GM18873 (cell line): ENCODE data around the gene GADD45B.
"Not testable (repeated sequence)": the region's sequence is repeated elsewhere in the genome, so short reads cannot be mapped to it uniquely, and the experiment has no call there.

Experiments used
- ATAC-seq: cut with Tn5 transposase; IDR thresholded peaks from one replicate; pipeline ENCODE4 v1.9.1; 2021; ENCODE audit warnings: mild to moderate bottlenecking, moderate library complexity, moderate number of reproducible peaks; ENCODE audit not compliant: unreplicated experiment, low FRiP score

Gene GADD45B

DNA sequence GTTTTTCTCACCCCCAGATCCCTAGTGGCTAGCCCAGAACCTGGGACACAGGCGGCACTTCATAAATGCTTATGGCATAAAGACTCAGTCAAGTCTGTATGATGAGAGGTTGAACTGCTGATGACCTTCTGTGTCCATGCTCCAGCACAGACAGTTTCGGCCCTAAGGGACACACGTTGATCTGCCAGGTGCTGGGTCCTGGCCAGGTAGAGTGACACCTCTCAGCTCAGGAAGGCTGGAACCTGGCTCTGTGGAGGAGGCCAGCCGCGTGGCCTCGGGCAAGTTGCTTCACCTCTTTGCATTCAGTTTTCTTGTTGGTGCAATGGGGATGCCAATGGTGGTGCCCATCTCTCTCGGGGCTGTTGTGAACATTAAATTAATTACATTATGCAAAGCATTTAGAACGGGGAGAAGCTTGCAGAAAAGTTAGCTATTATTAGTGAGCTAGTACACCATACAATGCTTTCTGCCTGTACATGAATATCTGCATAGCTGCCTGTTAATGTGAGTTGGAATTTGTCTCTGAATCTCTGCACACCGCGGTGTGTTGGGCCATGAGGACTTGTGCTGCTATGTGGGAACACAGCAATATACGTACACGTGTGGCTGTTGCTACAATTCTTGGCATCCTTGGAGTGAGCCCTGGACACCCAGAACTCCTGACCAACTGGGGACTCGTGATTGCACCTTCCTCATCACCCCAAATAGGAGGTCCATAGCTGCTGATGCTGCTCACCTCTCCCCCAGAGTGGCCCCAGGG, 8.4 kb downstream of the GADD45B start:
- ATAC-seq: no peak

DNA sequence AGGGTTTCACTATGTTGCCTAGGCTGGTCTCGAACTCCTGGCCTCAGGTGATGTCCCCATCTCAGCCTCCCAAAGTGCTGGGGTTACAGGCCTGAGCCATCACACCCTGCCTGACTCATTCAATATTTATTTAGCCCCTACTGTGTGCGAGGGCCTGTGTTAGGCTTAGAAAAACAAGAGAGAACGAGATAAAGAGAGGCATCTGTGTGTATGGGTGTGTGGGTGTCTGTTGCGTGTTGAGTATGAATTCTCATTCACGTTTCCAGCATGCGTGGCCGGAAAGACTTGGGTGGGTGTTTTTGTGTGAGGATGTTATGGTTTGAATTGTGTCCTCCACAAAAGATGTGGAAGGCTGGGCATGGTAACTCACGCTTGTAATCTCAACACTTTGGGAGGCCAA, 9.5 kb downstream of the GADD45B start:
- no peak for ATAC-seq

DNA sequence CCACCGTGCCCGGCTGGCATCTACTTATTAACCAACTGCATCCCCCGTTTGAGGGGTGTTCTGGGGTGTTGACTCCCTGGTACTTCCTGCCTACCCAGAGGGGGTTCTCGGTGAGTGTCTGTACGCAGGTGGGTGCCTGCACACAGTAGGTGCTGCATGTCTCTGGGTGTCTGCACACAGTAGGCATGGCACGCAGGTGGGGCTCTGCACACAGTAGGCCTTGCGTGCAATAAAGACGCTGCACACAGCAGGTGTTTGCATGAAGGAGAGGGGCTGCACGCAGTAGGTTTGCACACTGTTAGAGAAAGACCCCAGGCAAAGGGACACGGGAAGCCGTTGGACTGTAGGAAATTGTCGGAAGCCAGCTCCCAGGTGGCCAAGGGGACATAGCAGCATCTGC, 11.2 kb downstream of the GADD45B start:
- ATAC-seq: no peak

DNA sequence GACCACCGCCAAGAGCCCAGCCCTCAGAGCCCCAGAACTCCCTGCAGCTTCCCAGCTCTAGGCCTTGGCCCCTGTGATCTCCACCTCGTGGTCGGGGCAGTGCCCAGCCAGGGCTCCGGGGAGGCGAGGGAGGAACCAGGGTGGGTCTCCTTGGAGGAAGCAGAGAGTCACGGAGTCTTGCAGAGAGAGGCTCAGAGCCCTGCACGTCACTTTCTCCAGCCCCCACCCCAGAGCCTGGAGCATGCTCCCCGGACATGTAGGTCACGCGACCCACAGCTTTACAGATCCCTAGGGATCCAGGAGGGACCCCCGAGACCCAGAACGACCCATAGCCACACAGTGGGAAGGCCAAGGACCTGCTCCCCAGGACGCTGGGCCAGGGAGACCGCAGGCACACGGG, 11.9 kb downstream of the GADD45B start:
- ATAC-seq: no peak

DNA sequence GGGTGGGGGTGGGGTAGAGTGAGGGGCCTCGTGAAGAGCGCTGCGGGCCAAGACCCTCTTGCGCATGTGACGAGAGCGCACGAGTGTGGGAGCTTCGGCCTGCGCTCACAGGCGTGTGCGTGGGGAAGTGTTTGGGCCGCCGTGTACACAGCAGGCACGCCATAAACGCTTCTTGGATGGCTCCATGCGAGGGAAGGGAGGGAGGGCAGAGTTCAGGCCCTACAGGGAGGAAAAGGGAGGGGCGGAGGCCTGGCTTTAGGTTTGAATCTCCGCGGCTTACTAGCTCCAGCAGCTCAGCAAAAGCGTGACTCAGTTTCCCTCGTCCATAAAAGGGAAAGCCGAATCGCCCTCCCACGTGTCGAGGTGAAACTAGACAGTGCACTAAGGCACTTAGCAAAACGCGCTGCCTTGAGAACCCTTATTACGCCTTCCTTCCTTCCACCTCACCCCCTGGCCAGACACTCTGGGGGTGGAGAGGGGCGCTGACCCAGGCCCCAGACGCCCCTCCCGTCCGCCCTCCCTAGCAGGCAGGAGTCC, 12.5 kb downstream of the GADD45B start:
- ATAC-seq: no peak

DNA sequence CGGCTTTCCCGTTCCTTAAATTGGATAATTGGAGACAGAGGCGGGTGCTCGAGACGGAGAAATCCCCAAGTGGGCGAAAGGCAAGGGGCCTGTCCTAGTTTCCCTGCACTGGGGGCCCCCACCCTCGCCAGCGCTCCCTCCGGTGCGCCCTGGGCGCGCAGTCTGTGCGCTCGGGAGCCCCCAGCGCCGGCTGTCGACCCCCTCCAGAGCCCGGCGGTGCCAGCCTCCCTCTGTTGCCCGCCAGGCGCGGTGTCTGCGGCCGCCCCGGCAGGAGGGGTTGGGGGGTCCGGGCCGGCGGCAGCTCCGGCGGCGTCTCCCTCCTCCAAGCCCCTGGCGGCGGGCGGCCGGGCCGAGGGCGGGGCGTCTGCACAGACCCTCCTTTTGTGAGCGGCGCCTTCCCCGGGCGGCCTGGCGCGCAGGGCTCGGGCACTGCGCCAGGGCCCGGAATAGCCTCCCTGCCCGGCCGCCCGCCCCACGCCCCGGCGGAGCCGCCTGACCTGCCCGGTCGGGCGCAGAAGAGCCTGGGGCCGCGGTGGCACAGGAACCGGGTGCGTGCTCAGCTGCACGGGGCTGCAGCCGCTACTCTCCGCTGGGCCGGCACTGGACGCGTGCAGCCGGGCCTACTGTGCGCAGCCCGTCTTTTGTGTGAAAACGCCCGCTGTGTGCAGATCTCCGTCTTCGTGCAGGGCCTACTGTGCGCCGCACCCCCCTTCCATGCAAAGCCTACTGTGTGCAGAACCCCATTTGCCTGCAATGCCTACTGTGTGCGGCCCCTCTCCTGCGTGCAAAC, 13.2 kb downstream of the GADD45B start:
- ATAC-seq: no peak

DNA sequence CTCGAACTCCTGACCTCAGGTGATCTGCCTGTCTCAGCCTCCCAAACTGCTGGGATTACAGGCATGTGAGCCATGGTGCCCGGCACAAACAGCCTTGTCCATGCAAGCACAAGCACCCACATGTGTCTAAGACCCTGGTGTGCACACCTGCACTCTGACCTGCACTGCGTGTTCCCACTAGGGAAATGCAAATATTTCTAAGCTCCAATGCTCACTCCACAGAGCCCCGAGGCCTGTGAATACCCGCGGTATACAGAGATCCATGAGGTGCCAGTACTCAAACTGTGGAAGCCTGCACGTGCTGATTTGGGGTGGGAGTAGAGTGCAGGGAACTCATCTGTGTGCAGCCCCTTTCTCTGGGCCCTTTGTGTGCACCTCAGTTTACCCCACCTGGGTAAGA, 14.7 kb downstream of the GADD45B start:
- ATAC-seq: no peak

DNA sequence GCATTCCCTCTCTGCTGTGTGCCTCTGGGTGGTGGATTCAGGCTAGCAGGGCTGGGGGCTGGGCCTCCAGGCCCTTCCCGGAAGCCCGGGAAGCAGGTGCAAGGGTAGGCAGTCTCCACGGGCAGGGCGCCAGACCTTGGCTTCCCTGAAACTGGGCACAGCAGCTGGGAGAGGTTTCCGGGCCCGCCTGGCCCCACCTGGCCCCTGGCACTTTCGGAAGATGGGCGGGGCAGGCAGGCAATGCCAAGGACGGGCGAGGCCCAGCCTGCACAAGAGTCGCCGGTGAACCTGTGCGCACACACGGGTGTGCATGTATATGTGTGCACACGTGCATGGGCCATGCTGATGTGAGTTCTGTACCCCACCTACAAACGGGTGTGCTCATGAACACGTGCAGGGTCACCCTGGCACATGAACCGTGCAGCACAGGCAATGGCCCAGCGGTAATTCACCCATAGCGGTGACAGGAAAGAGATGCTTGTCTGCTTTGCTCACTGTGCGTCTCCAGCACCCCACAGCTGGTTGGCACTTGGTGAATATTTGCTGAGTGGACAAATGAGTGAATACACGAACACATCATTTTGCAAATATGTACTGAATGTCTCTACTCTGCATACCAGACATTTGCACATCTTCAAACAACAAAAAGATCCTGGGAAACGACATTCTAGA, 15.3 kb downstream of the GADD45B start:
- ATAC-seq: no peak

DNA sequence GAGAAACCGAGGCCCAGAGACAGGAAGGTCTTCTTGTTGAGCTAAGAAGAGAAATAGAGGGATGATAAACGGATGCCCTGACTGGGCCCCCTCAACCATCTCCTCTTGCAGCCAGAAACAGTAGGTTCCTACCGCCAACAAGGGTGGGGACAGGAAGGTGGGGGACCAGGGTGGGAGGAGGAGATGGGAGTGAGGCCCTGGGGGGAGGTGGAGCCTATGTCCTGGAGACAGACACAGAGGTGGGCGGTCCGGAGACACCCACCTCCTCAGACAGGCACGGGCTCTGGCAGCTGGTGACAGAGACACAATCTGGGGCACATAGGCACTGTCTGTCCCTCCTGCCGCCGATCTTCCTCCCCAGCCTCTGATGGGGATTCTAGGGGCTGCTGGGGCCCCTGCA, 16.9 kb downstream of the GADD45B start:
- no peak for ATAC-seq

DNA sequence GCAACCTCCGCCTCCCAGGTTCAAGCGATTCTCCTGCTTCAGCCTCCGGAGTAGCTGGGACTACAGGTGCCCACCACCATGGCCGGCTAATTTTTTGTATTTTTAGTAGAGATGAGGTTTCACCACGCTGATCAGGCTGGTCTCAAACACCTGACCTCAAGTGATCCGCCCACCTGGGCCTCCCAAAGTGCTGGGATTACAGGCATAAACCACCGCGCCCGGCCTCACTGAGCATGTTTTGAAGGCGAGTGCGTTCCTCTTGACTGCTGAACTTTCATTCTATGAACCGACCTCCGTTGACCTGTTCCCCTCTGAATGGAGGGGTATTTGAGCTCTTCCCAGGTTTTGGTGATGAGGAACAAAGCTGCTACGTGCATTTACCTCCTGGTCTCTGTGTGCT, 17.5 kb downstream of the GADD45B start:
- not testable (repeated sequence) for ATAC-seq

DNA sequence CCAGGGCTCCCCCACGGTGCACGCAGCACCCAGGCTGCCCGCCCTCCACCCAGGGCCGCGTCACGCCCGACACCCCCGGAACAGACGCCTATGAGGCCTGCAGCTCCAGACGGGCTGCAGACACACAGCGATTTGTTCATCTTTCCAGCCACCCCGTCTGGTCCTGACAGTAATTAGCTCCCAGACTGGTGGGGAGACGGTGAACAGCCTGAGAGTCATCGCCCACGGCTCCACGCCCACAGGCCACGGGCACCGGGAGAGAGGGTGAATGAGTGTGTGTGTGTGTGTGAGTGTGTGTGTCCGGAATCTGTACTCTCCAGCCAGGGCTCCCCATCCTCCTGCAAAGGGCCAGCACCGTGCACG, 18.1 kb downstream of the GADD45B start:
- no peak for ATAC-seq

DNA sequence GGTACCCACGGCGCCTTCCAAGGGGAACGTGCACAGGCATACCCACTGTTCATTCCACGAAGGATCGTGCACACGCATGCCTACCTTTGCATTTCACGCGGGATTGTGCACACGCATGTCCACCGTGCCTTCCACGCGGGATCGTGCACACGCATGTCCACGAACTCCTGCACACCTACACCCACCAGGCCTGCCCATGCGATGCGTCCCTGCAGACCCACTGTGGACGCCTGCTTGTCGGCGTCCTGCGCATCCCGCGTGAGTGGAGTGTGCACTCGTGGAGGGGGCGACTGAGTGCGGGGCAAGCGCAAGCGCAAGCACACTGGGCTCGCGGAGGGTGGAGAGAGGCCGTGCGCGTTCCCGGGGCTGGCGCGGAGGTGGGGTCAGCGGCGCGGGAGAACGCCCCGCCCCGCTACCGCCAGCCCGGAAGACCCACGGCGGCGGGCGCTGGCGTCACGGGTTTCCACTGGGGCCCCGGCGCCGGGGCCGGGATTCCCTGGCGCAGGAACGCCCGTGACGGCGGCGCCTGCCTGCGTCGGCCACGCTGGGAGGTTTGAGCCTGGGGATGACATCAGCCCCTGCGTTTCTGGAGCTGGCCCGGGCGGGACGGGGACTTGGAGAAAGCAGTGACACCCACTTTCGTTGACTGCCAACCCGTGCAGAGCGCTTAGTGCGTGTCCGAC, 18.7 kb downstream of the GADD45B start:
- no peak for ATAC-seq

DNA sequence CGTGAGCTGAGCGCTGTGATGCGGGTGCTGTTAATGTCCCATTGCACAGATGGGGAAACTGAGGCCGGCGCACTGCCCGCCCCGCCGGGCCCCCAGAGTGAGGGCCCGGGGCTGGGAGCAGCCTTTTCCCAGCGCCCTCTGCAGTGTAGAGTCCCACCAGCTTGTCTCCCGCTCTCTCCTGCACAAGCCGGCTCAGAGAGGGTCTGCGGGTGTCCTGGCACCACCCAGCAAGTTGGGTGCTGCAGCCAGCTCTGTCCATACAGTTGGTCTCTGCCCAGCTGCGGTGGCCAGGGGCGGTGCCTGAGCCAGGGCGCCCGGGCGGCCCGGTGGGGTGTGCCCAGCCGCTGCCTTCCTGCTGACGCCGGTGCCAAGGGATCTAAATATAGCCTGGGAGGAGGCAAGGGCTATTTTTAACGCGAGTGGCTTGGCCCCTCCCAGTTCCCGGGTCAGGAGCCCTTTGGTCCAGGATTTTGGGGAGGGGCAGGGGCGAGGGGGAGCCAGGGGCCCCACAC, 19.3 kb downstream of the GADD45B start:
- ATAC-seq: no peak

DNA sequence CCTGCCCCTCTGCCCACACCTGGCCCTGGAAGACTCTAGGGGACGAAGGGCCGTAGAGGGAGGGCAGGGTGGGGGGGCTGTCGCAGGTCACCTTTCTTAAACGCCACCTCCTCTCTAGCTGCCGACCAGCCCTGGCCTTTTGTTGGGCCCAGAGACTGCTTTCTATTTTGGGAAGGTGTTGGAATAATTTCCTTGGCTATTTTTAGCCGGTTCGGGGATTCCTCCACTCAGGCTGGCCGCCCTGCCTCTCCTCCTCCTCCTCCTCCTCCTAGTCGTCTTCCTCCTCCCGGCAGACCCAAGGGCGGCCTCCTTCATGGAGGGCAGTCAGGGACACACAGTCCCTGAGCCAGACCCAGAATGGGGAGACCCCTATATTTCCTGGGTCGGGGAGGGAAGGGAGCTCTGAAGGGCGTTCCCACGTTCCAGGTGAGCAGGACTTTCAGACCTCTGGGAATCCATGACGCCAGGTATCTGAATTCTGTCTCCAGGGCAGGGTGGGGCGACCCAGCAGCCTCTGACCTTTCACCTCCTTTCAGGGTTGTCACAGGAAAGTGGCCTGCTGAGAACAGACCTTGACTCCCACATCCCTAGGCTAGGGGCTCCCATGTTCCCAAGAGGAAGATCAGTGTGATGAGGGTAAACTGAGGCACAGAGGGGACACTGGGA, 19.9 kb downstream of the GADD45B start:
- no peak for ATAC-seq

DNA sequence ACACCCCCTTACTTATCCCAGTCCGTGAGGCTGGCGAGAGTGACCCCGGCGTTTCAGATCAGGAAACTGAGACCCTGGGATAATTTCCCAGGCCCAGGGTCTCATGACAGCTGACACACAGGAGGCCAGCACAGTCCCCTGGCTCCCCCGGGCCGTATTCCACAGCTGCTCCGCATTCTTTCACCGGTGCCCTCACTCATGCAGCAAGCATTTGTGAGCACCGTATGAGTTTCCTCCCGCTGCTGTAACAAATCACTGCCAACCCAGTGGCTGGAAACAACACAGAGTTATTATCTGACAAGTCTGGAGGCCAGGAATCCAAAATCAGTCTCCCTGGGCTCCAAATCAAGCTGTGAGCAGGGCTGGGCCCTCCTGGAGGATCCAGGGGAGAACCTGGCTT, 21.3 kb downstream of the GADD45B start:
- ATAC-seq: no peak

DNA sequence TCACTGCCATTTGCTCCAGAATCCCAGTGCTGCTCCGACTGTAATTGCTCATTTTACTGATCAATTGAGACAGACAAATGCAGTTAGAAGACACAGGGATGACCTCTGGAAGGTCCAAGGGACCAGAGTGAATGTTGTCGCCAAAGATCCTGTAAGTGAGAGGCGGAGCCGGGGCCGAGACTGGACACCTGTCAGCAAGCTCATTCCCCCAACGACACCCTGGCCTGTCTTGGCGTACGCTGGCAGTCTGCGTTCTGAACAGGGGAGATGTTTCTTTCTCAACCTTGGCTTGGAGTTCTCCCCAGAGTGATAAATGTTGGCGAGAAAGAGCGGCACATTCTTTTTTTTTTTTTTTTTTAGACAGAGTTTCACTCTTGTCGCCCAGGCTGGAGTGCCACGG, 24.2 kb downstream of the GADD45B start:
- no peak for ATAC-seq

DNA sequence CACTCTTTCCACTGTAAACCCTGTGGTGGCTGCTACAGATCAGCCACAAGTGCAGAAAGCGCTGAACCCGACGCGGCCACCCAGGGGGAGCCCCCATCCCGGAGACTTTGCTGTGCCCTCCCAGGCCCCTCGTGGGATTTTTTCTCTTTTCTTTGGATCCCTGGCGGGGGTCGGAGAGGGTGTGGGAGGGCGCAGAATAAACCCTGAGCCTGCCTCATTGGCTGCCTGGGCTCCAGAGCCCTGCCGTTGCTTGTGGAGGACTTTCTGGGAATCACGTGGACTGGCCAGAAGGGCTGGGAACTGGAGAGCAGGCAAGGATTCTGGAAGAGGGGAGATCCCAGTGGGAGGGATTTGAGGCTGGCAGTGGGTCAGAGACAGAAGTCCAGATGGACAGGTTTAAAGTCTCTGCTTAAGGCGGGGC, 24.9 kb downstream of the GADD45B start:
- no peak for ATAC-seq

DNA sequence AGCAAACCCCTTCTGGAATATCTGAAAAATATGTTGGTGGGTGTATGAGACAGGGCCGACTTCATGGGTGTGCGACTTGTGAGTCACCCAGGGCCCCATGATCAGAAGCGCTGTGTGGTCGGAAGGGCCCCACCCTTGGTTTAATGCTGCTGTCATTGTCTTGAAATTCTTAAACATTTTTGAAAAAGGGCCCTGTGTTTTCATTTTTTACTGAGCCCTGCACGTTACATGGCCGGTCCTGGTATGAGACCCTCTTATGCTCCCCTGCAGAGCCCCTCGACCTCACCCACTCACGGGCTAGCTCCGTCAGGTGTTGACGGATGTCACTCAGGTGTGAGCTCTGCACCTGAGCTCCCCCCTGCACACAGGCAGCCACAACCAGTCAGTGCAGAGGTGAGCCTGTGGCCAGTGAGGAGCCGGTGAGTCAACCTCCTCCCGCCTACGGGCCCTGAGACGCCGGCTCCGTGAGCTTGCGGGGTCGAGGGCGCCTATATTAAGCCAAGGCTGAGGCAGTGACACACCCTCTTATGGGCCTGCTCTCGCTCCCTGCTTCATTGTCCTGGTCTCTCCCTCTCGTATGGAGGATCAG, 27.7 kb downstream of the GADD45B start:
- ATAC-seq: no peak

DNA sequence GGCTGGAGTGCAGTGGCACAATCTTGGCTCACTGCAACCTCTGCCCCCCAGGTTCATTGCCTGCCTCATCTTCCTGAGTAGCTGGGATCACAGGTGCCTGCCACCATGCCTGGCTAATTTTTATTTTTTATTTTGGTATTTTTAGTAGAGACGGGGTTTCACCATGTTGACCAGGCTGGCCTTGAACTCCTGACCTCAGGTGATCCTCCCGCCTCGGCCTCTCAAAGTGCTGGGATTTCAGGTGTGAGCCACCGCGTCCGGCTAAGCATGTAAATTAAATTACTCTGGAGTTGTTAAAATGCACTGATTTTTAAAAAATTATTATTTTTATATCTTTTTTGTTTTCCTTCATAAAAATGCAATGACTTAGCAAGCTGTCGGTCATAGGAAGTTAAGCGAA, 30.7 kb downstream of the GADD45B start:
- ATAC-seq: not testable (repeated sequence)

DNA sequence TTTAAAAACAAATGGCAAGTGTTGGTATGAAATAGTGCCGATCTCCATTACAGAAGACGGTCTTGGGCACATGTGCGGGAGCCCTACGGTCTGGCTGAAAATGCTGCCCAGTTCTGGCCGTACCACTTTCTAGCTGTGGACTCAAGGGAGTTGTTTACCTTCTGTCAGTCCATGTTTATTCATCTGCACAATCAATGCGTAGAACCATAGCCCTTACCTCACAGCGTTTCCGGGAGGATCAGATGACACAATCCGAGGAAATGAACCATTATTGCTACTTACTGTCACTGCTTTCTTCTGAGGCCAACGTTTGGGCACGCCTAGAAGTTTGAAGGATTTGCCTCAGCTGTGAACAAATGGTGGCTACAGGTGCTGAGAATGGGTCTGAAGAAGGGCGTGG, 31.2 kb downstream of the GADD45B start:
- ATAC-seq: no peak
